Measurements from ENCODE around the gene CFAP119. TPM values are rescaled to one million over a fixed set of nuclear protein-coding genes. Genes with fewer than 3 reads are reported as not detected.

CFAP119 gene
- total and polyA plus RNA-seq, 9 of the 15 experiments (the other 6 are each of a cell fraction or from before 2014, with no cell fraction given), result 5.5 to 33.7 (median 9.6) TPM

DNA sequence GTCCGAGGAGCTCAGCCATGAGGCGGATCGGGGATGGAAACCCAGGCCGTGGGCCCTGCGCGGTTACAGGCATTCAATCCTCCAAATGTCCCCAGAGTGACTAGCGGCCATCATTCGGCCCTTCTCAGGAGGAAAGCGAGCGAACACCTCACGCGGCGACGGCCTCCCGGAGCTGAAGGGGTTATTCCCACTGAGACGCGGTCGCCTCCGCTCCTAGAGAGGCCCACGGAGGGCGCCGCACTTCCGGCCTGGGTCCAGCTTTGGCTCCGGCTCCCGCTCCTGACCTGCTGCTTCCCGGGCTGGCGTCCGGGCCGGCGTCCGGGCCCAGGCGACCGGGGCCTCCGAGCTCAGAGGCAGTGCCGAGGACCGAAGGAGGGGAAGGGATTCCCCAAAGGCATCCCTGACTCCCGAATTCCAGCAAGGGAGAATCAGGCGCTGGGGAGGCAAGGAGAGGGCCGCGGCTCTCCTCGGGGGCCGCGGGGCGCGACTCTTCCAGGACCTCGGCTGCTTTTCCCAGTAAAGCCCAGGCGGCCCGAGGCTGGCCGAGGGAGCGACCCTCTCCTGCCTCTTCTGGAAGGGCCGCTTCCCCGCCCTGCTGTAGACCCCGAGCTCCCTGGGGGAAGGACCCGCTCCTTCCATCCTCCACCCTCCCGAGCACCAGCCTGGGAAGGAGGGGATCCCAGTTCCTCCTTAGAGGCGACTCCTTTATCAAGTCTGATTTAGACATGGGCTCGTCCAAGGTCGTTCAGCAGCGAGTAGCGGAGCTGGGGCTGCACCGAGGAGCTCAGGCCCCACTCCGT, 43.7 kb upstream of the CFAP119 start (continued):
- TF ChIP-seq, protein P1, sequence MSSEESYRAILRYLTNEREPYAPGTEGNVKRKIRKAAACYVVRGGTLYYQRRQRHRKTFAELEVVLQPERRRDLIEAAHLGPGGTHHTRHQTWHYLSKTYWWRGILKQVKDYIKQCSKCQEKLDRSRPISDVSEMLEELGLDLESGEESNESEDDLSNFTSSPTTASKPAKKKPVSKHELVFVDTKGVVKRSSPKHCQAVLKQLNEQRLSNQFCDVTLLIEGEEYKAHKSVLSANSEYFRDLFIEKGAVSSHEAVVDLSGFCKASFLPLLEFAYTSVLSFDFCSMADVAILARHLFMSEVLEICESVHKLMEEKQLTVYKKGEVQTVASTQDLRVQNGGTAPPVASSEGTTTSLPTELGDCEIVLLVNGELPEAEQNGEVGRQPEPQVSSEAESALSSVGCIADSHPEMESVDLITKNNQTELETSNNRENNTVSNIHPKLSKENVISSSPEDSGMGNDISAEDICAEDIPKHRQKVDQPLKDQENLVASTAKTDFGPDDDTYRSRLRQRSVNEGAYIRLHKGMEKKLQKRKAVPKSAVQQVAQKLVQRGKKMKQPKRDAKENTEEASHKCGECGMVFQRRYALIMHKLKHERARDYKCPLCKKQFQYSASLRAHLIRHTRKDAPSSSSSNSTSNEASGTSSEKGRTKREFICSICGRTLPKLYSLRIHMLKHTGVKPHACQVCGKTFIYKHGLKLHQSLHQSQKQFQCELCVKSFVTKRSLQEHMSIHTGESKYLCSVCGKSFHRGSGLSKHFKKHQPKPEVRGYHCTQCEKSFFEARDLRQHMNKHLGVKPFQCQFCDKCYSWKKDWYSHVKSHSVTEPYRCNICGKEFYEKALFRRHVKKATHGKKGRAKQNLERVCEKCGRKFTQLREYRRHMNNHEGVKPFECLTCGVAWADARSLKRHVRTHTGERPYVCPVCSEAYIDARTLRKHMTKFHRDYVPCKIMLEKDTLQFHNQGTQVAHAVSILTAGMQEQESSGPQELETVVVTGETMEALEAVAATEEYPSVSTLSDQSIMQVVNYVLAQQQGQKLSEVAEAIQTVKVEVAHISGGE (CRISPR knock-in tag; IDR thresholded peaks at IDR 0.05), result peak; percentile 66 to 96 (median 93); a peak in 4 of 6 replicates
- peak in 1 of 2 experiments; percentile 49; a peak in 1 of 4 replicates for TF ChIP-seq HDAC1 (IDR thresholded peaks at IDR 0.05)
- TF ChIP-seq PHF8 (IDR thresholded peaks at IDR 0.05; ENCODE audit: borderline replicate concordance, low read length), result peak; percentile 95
- peak; percentile 29 for TF ChIP-seq HMGN3 (IDR thresholded peaks at IDR 0.05; ENCODE audit: borderline replicate concordance, extremely low read depth, insufficient read length, low read depth, low read length)
- TF ChIP-seq, protein P2, sequence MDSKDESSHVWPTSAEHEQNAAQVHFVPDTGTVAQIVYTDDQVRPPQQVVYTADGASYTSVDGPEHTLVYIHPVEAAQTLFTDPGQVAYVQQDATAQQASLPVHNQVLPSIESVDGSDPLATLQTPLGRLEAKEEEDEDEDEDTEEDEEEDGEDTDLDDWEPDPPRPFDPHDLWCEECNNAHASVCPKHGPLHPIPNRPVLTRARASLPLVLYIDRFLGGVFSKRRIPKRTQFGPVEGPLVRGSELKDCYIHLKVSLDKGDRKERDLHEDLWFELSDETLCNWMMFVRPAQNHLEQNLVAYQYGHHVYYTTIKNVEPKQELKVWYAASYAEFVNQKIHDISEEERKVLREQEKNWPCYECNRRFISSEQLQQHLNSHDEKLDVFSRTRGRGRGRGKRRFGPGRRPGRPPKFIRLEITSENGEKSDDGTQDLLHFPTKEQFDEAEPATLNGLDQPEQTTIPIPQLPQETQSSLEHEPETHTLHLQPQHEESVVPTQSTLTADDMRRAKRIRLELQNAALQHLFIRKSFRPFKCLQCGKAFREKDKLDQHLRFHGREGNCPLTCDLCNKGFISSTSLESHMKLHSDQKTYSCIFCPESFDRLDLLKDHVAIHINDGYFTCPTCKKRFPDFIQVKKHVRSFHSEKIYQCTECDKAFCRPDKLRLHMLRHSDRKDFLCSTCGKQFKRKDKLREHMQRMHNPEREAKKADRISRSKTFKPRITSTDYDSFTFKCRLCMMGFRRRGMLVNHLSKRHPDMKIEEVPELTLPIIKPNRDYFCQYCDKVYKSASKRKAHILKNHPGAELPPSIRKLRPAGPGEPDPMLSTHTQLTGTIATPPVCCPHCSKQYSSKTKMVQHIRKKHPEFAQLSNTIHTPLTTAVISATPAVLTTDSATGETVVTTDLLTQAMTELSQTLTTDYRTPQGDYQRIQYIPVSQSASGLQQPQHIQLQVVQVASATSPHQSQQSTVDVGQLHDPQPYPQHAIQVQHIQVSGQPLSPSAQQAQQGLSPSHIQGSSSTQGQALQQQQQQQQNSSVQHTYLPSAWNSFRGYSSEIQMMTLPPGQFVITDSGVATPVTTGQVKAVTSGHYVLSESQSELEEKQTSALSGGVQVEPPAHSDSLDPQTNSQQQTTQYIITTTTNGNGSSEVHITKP (IDR thresholded peaks at IDR 0.05; ENCODE audit: partially characterized antibody), result peak; percentile 78
- TF ChIP-seq HNRNPLL (IDR thresholded peaks at IDR 0.05; ENCODE audit: low read depth, low read length, poor library complexity, severe bottlenecking), result peak; percentile 30
- peak; percentile 97 for TF ChIP-seq ELF1 (tag; IDR thresholded peaks at IDR 0.05)
- TF ChIP-seq, protein P3, sequence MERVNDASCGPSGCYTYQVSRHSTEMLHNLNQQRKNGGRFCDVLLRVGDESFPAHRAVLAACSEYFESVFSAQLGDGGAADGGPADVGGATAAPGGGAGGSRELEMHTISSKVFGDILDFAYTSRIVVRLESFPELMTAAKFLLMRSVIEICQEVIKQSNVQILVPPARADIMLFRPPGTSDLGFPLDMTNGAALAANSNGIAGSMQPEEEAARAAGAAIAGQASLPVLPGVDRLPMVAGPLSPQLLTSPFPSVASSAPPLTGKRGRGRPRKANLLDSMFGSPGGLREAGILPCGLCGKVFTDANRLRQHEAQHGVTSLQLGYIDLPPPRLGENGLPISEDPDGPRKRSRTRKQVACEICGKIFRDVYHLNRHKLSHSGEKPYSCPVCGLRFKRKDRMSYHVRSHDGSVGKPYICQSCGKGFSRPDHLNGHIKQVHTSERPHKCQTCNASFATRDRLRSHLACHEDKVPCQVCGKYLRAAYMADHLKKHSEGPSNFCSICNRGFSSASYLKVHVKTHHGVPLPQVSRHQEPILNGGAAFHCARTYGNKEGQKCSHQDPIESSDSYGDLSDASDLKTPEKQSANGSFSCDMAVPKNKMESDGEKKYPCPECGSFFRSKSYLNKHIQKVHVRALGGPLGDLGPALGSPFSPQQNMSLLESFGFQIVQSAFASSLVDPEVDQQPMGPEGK (CRISPR knock-in tag; IDR thresholded peaks at IDR 0.05; ENCODE audit: borderline replicate concordance), result 0 out of 2 replicates have a peak, but pooled peaks have one; percentile 48
- TF ChIP-seq SP2 (IDR thresholded peaks at IDR 0.05; ENCODE audit: extremely low read depth, low read depth, low read length, poor library complexity, severe bottlenecking), result peak; percentile 95
- TF ChIP-seq TEAD2 (tag; IDR thresholded peaks at IDR 0.05), result no peak

Data from K562 (cell line).